Measurements from ENCODE around the gene FOXB2.

Gene FOXB2

GRCh38 chr9:77066388-77066787 is 46.9 kb downstream of the FOXB2 start:
- no CpG with 5 or more reads among the region's 1 CpG for WGBS (ENCODE audit: insufficient coverage)
- CTCF ChIA-PET: no interaction called here

More at GRCh38 chr9:77066388-77066787, 46.9 kb downstream of the FOXB2 start:
- Histone ChIP-seq H3K4me3 (ENCODE audit: control insufficient read depth in 1 of 7, extremely low read depth in 1 of 7, insufficient read depth in 4 of 7, low read depth in 2 of 7, low read length in 6 of 7) (no peak overlapping the region), H3K27ac (ENCODE audit: insufficient read depth in 1 of 2, low read depth in 1 of 2, low read length in 2 of 2, poor library complexity in 1 of 2, severe bottlenecking in 2 of 2) (no peak overlapping the region), H3K9me3 (ENCODE audit: control extremely low read depth in 1 of 5, control insufficient read depth in 4 of 5, insufficient read depth in 2 of 5, low read depth in 1 of 5, low read length in 4 of 5) (no peaks in the 10 kb centered on the region), H3K36me3 (ENCODE audit: control insufficient read depth in 4 of 4, insufficient read depth in 4 of 4, low read length in 3 of 4) (no peaks in the 10 kb centered on the region), H3K4me1 (ENCODE audit: control extremely low read depth in 1 of 4, control insufficient read depth in 4 of 4, insufficient read depth in 4 of 4, low read length in 3 of 4) (no peaks in the 10 kb centered on the region), H3K27me3 (replicated peaks in 2 of 5; ENCODE audit: control insufficient read depth in 4 of 5, insufficient read depth in 5 of 5, low read length in 4 of 5) (no peaks in the 10 kb centered on the region)
- POLR2A ChIA-PET: no interaction called here
- DNase-seq: no peak
